Duodenal mucosa (tissue), 2 donors: ENCODE data around the gene MSI2.

Experiments used
- H3K27ac ChIP-seq: one replicate; pipeline ENCODE4 v1.7.0; 2013; ENCODE audit warnings: low read depth, low read length
- H3K27me3 ChIP-seq, 2 donors: one replicate each; pipeline ENCODE4 v1.7.0; 2013; ENCODE audit warnings: low read length in 2 of 2, control low read depth in 1 of 2; ENCODE audit not compliant: insufficient read depth in 2 of 2, control insufficient read depth in 1 of 2
- H3K36me3 ChIP-seq, 2 donors: one replicate each; pipeline ENCODE4 v1.7.0; 2013; ENCODE audit warnings: low read length in 2 of 2, control low read depth in 1 of 2; ENCODE audit not compliant: insufficient read depth in 2 of 2, control insufficient read depth in 1 of 2
- H3K4me1 ChIP-seq, 2 donors: one replicate each; pipeline ENCODE4 v1.7.0; 2013; ENCODE audit warnings: low read length in 2 of 2, control low read depth in 1 of 2; ENCODE audit not compliant: insufficient read depth in 2 of 2, control insufficient read depth in 1 of 2
- H3K4me3 ChIP-seq, 2 donors: one replicate each; pipeline ENCODE4 v1.7.0; 2013; ENCODE audit warnings: low read length in 2 of 2, low read depth in 1 of 2
- H3K9ac ChIP-seq, 2 donors: one replicate each; pipeline ENCODE4 v1.7.0; 2013; ENCODE audit warnings: low read length in 2 of 2, low read depth in 1 of 2
- H3K9me3 ChIP-seq, 2 donors: one replicate each; pipeline ENCODE4 v1.7.0; 2013; ENCODE audit warnings: low read length in 2 of 2, control low read depth in 1 of 2; ENCODE audit not compliant: control insufficient read depth in 1 of 2

The MSI2 gene

GRCh38 chr17:57379895-57380434 is 123.6 kb downstream of the MSI2 start:
- Histone ChIP-seq H3K4me3 (no peak overlapping the region), H3K27me3 (no peaks in the 10 kb centered on the region), H3K27ac (no peak overlapping the region), H3K9me3 (peaks cover 0 to 5% of the 10 kb centered on the region in 2 donors), H3K4me1 (peaks cover 3 to 5% of the 10 kb centered on the region in 2 donors), H3K9ac (no peak overlapping the region), H3K36me3 (no peaks in the 10 kb centered on the region)

GRCh38 chr17:57381498-57381897 is 125.2 kb downstream of the MSI2 start:
- Histone ChIP-seq H3K36me3 (no peaks in the 10 kb centered on the region), H3K27ac (no peak overlapping the region), H3K4me3 (no peak overlapping the region), H3K9me3 (peaks cover 0 to 5% of the 10 kb centered on the region in 2 donors), H3K4me1 (peaks cover 0 to 5% of the 10 kb centered on the region in 2 donors), H3K9ac (no peak overlapping the region), H3K27me3 (no peaks in the 10 kb centered on the region)

DNA sequence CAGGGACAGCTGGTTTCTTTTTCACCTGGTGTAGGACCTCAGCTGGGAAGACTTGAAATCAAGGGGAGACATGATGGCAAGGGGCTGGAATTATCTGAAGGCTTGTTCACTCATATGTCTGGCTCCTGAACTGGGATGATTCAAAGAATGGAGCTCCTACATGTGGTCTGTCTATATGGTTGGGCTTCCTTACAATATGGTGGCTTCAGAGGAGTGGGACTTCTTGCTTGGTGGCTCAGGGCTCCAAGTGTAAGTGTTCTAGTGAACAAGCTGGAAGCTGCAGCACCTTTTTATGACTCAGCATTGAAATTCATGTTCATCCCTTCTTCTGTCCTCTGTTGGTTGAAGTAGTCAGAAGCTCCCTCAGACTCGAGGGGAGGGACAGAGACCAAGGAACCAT is 127.9 kb downstream of the MSI2 start:
- Histone ChIP-seq H3K4me3 (no peak overlapping the region), H3K27ac (no peak overlapping the region), H3K36me3 (no peaks in the 10 kb centered on the region), H3K4me1 (peaks cover 0 to 5% of the 10 kb centered on the region in 2 donors), H3K9ac (no peak overlapping the region), H3K27me3 (no peaks in the 10 kb centered on the region), H3K9me3 (peaks cover 12 to 13% of the 10 kb centered on the region in 2 donors)

- Histone ChIP-seq H3K9ac (no peak overlapping the region), H3K9me3 (peaks cover 12 to 13% of the 10 kb centered on the region in 2 donors), H3K4me1 (no peaks in the 10 kb centered on the region), H3K4me3 (no peak overlapping the region), H3K36me3 (no peaks in the 10 kb centered on the region), H3K27me3 (no peaks in the 10 kb centered on the region), H3K27ac (no peak overlapping the region)
Measured at GRCh38 chr17:57385975-57386374, 129.7 kb downstream of the MSI2 start.

DNA sequence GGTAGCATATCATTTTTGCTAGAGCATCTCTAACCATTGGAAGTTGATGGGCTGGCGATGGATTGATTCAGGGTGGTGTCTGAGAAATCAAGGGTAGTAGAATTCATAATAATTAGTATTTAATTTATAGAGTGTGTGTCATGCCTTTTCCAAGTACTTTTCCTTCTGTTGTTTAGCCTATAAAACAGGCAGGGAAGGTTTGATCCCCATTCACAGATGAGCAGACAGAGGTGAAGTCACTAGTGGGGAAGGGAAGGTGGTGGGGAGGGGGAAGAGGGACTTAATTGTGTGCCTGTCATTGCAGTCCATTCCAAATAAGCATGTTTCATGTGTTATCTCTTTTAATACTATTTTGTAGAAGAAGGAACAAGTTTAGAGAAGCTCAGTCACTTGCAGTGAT is 131.3 kb downstream of the MSI2 start:
- Histone ChIP-seq H3K36me3 (no peaks in the 10 kb centered on the region), H3K9ac (no peak overlapping the region), H3K4me1 (no peaks in the 10 kb centered on the region), H3K27me3 (no peaks in the 10 kb centered on the region), H3K9me3 (peaks cover 12 to 13% of the 10 kb centered on the region in 2 donors), H3K27ac (no peak overlapping the region), H3K4me3 (no peak overlapping the region)

DNA sequence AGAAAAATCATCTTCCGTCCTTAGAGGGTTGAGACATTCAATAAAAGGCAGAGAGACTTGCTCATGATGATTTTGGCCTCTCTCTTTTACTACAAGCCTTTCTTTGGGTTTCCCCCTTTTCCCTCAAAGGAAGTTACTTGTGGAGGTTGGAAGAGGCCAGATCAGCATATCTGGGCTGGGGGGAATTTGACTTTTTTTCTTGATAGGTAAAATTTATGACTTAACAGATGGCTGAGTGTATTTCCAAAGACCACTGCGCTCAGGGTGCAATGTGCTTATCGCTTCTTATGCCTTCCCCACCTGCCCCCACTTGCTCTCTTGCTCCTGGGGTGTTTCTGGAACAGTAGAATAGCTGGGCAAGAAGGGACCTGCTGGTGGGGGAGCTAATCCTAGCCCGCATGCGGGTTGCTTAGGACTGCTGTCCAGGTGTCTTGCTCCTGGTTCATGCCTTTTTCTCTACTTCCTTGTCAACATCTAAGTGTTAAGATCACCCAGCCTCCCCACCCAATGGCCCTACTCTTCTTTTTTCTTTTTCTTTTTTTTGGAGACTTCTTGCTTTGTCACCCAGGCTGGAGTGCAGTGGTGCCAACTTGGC is 131.9 kb downstream of the MSI2 start:
- Histone ChIP-seq H3K36me3 (no peaks in the 10 kb centered on the region), H3K9ac (no peak overlapping the region), H3K27ac (no peak overlapping the region), H3K4me1 (no peaks in the 10 kb centered on the region), H3K4me3 (no peak overlapping the region), H3K27me3 (no peaks in the 10 kb centered on the region), H3K9me3 (peaks cover 13% of the 10 kb centered on the region in 2 donors)

DNA sequence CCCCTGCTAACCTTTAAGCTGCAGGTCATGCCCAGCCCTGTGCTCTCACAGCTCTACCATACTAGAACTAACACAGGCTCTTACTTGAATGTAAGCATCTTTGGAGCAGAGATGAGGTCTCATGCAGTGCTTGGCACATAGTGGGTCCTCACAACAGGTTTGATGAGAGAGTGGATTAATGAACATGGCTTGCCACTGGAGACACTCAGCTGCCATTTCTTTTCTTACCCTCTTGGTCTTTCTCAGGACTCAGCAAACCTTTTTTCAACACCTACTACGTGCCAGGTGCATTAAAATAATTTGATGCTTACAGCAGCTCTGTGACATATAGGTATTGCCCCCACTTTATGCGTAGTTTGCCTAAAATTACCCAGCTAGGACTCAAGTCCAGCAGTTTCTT is 133.2 kb downstream of the MSI2 start:
- Histone ChIP-seq H3K4me3 (no peak overlapping the region), H3K27me3 (no peaks in the 10 kb centered on the region), H3K4me1 (no peaks in the 10 kb centered on the region), H3K9me3 (peaks cover 8 to 15% of the 10 kb centered on the region in 2 donors), H3K9ac (no peak overlapping the region), H3K27ac (no peak overlapping the region), H3K36me3 (no peaks in the 10 kb centered on the region)

DNA sequence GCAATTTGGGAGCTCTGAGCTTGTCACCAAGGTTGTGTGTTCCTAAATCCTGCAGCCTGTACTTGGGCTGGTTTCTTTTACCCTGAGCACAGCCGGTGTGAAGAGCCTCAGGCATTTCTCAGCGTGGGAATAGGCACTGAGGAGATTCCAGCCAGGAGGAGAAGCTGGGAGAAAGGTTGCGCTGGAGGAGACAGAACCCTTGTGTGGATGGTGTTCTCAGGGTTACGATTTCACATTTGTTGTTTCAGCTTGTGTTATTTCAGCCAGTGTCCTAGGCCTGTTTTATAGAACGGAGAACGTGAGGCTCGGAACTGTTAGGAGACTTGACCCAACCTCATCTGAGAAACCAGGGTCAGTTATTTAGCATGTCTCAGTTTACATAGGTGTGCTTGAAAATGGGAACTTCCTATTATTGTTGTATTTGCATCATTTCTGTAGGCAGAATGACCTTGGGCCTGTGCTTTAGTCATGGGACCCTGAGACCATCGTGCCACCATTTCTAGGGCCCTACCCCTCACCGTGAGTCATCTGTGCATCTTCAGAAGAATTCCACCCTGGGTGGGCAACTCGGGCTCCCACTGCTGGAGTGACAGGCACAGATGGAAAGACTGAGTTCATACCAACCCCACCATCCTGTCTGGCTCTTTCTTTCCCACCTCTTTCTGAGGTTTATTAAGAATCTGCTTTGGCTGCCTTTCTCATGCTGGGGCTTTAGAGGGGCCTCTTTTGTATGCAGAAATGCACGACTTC is 134.9 kb downstream of the MSI2 start:
- peaks cover 8 to 15% of the 10 kb centered on the region in 2 donors for H3K9me3 ChIP-seq
- no peaks in the 10 kb centered on the region for H3K27me3 ChIP-seq
- H3K36me3 ChIP-seq, result no peaks in the 10 kb centered on the region
- no peak overlapping the region for H3K9ac ChIP-seq
- H3K4me1 ChIP-seq, result no peaks in the 10 kb centered on the region
- H3K27ac ChIP-seq, result no peak overlapping the region
- H3K4me3 ChIP-seq, result no peak overlapping the region

DNA sequence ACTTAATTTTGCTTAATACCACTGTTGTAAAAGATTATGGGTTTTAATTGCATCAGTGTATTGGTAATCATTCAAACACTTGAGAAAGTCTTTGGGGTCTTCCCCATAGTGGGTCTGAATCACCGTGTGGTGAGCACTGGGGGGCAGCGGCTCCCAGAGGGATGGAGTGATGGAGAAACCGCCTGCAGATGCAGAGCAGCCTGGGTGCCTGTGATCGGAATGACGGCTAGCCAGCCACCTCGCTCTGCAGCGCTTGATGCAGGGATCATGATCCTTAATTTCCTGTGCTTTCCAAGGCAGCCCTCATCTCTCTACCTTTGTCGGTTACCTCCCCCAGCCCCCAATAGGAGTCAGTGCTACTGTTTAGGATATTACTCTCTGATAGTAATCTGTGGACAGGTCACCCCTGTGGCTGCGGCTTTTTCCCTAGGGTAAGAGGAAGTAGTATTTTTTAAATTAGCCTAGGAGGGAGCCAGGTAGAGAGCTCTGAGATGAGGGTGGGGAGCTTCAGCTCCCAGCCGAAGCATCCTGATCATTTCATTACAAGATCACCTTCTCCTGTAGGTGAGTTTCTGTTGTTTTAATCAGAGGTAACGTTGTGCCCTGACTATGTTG is 135.6 kb downstream of the MSI2 start:
- H3K9ac ChIP-seq, result no peak overlapping the region
- no peaks in the 10 kb centered on the region for H3K4me1 ChIP-seq
- no peaks in the 10 kb centered on the region for H3K36me3 ChIP-seq
- no peak overlapping the region for H3K27ac ChIP-seq
- H3K4me3 ChIP-seq, result no peak overlapping the region
- no peaks in the 10 kb centered on the region for H3K27me3 ChIP-seq
- H3K9me3 ChIP-seq, result peaks cover 8 to 13% of the 10 kb centered on the region in 2 donors

- H3K9ac ChIP-seq, result no peak overlapping the region
- H3K27ac ChIP-seq, result no peak overlapping the region
- no peaks in the 10 kb centered on the region for H3K4me1 ChIP-seq
- no peaks in the 10 kb centered on the region for H3K36me3 ChIP-seq
- H3K27me3 ChIP-seq, result no peaks in the 10 kb centered on the region
- H3K9me3 ChIP-seq, result peaks cover 0 to 3% of the 10 kb centered on the region in 2 donors
- H3K4me3 ChIP-seq, result no peak overlapping the region
Measured at GRCh38 chr17:57393368-57393767, 137.0 kb downstream of the MSI2 start.
